Lower leg skin (tissue), 4 donors: Measurements from ENCODE around the gene FUT9. TPM values are rescaled to one million over a fixed set of nuclear protein-coding genes. Genes with fewer than 3 reads are reported as not detected.

ENCODE experiments used
- DNase-seq, 2 donors: peaks; one replicate each; pipeline ENCODE4 v3.0.0-alpha.2; 2019; ENCODE audit warnings: low spot score in 2 of 2
- H3K4me3 ChIP-seq: fragments of 200-600 bp; sonication (generic); 2 replicates; pipeline ENCODE4 v1.5.1; 2017; ENCODE audit warnings: mild to moderate bottlenecking, low read depth; ENCODE audit not compliant: poor library complexity, severe bottlenecking
- POLR2A ChIP-seq, 2 donors: fragments of 450-650 bp; IDR thresholded peaks; one replicate each; pipeline ENCODE4 v1.6.1; 2016 to 2017; ENCODE audit warnings: antibody characterized with exemption in 2 of 2, mild to moderate bottlenecking in 1 of 2, moderate library complexity in 1 of 2
- WGBS, 2 donors: methylation state at CpG; one replicate each; pipeline ENCODE4 v1.1.5; 2018; 5-methylcytosine and 5-hydroxymethylcytosine counted together
- intact Hi-C: fragments of 100-400 bp; cut with DNase I; formaldehyde crosslinking; loops from one replicate; pipeline ENCODE4 v1.15.0; 2023; ENCODE audit warnings: low total_unique reads
- total RNA-seq, 4 donors: library from RNA; depleted of rRNA; stranded (reverse); fragments of >200 nt; gene quantifications; one replicate each; pipeline ENCODE4 v1.1.0, GENCODE V29; 2016
- TF ChIP-seq, protein P1 (sequence below), 3 donors: fragments of 450-650 bp; IDR thresholded peaks; one replicate each; pipeline ENCODE4 v1.5.1; 2016; ENCODE audit warnings: antibody characterized with exemption in 3 of 3, mild to moderate bottlenecking in 3 of 3, moderate library complexity in 2 of 3

The FUT9 gene
- under 1 TPM; 0.04 to 0.59 (median 0.19) TPM for total RNA-seq

DNA sequence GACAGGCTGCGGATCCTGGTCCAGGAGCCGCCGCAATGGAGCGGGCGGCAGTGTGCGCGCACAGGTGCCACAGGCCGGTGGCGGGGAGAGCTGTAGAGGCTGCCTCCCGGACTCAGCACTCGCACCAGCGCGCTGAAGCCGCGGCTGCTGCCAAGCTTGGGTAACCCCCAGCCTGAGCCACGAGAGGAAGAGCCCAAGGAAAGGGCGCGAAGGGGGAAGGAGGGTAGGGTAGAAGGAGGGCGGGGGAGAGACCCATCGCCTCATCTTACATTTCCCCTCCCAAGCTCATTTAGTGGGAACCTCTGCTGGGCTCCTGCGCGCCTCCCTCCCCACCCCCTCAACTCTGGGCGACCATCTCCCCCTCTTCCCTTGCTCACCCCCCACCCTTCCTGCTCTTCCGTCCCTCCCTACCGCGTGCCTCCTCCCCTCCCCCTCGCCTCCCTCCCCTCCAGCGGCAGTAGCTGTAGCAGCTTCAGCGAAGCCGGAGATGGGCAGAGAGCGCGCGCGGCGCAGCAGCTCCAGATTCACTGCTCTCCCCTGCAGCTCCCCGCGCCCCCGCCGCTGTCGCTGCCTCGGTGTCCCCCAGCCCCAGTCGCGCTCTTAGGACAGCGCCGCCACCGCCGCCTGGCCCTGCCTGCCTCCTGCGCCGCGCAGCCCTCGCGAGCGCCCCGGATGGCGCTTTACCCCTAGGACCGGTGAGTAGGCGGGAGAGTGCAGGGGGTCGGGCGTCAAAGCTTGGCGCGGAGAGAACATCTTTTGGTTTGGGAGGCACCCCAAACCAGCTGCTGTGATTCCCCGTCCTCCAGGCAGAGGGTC is at the start of gene FUT9:
TSS of gene FUT9 (plus strand) at position 457 of the 816 bp plus-strand sequence. CDS start 187,182 bp downstream, outside the sequence.
- peak within 1 kb of the TSS; percentile 15 for H3K4me3 ChIP-seq
- WGBS, 2 donors, result 1 to 4% methylated on average over 37 to 50 of the region's 62 CpGs
- intact Hi-C loops, result no loop called here
- TF ChIP-seq, protein P1, sequence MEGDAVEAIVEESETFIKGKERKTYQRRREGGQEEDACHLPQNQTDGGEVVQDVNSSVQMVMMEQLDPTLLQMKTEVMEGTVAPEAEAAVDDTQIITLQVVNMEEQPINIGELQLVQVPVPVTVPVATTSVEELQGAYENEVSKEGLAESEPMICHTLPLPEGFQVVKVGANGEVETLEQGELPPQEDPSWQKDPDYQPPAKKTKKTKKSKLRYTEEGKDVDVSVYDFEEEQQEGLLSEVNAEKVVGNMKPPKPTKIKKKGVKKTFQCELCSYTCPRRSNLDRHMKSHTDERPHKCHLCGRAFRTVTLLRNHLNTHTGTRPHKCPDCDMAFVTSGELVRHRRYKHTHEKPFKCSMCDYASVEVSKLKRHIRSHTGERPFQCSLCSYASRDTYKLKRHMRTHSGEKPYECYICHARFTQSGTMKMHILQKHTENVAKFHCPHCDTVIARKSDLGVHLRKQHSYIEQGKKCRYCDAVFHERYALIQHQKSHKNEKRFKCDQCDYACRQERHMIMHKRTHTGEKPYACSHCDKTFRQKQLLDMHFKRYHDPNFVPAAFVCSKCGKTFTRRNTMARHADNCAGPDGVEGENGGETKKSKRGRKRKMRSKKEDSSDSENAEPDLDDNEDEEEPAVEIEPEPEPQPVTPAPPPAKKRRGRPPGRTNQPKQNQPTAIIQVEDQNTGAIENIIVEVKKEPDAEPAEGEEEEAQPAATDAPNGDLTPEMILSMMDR (IDR thresholded peaks at IDR 0.05), result no peak
- no peak for TF ChIP-seq POLR2A (IDR thresholded peaks at IDR 0.05)
- no peak for DNase-seq

DNA sequence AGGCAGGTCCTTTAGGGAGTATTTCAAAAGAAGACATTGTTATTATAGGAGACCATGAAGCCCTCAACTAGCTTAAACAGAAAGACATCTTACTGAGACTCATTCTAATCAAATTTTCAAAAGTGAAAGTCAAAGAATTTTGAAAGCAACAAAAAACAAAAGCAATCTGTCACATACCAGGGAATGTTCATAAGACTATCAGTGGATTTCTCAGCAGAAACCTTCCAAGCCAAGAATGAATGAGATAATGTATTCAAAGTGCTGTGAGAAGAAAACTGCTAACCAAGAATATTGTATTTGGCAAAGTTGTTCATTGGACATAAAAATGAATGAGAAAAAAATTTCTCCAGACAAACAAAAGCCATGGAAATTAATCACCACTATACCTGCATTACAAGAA is 48.2 kb upstream of the FUT9 start:
- intact Hi-C loops, result no loop called here
- no peak overlapping the region for H3K4me3 ChIP-seq
- TF ChIP-seq POLR2A (IDR thresholded peaks at IDR 0.05), result no peak
- TF ChIP-seq, protein P1 (IDR thresholded peaks at IDR 0.05), result no peak
- DNase-seq, result no peak

DNA sequence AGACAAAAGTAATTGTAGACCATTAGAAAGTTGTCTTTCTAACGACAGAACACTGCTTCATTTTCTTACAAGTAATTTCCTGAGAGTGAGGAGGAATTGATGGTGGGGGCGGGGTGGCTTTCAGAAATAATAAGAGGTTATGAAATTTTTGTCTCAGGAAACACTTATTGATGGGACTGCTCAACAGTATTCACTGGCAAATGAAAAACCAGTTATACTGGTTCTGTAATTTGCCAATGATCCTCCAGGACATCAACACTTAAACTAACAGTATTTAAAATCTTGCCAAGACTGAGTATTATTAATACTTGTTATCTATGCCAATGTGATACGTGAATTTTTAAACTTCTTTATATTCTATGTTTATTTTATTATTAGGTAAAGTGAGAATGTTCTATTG is 41.8 kb upstream of the FUT9 start:
- TF ChIP-seq, protein P1 (IDR thresholded peaks at IDR 0.05), result no peak
- TF ChIP-seq POLR2A (IDR thresholded peaks at IDR 0.05), result no peak
- intact Hi-C loops, result no loop called here

DNA sequence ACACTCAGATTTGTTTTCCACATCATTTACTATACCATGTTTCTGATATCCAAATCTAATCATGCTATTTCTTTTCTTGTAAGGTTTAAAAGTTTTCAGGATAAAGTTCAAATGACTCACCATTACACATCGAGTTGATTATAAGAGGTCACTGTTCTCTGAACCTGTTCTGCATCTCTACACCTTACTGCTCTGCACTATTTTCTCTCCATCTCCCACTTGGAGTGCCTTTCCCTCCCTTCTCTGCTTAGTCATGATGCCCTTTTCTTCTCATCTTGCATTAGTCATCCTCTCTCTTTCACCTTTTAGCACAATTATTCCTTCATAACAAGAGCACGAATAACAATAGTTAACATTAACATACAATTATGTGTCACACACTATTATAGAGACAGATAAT is 37.5 kb upstream of the FUT9 start:
- TF ChIP-seq, protein P1 (IDR thresholded peaks at IDR 0.05), result no peak
- no peak for TF ChIP-seq POLR2A (IDR thresholded peaks at IDR 0.05)
- DNase-seq, result no peak
- WGBS, 2 donors, result 64 to 68% methylated on average over 2 of the region's 2 CpGs
- intact Hi-C loops, result no loop called here
- H3K4me3 ChIP-seq, result no peak overlapping the region

More for the DNA sequence above, 41.8 kb upstream of the FUT9 start:
- WGBS, 2 donors, result 48 to 59% methylated on average over 3 of the region's 3 CpGs
- no peak overlapping the region for H3K4me3 ChIP-seq
- no peak for DNase-seq

DNA sequence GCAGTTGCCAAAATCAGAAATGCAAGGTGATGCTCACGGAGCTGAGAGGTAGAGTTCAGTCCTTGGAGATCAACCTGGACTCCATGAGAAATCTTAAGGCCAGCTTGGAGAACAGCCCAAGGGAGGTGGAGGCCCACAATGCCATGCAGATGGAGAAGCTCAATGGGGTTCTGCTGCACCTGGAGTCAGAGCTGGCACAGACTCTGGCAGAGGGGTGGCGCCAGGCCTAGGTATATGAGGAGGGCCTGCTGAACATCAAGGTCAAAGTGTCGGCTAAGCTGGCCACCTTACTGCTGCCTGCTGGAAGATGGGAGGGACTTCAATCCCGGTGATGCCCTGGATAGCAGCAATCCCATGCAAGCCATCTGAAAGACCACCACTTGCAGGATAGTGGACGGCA is 23.9 kb upstream of the FUT9 start:
- no peak for DNase-seq
- TF ChIP-seq, protein P1 (IDR thresholded peaks at IDR 0.05), result no peak
- no peak for TF ChIP-seq POLR2A (IDR thresholded peaks at IDR 0.05)
- 90 to 94% methylated on average over 4 to 5 of the region's 5 CpGs for WGBS, 2 donors
- intact Hi-C loops, result no loop called here
- H3K4me3 ChIP-seq, result no peak overlapping the region
